Measurements from ENCODE around the gene WDR83.

The WDR83 gene

DNA sequence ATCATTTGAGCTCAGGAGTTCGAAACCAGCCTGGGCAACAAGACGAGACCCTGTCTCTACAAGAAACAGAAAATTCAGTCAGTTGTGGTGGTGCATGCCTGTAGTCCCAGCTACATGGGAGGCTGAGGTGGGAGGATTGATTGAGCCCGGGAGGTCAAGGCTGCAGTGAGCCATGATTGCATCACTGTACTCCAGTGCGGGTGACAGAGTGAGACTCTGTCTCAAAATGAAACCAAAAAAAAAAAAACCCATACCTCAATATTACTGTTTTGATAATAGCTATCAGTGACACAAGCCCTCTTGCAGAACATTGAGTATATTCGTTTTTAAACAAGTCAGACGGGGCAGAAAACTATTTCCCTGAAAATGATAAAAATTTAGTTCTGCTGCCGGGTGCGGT is 39.6 kb upstream of the WDR83 start:
- Histone ChIP-seq H4K12ac (ENCODE audit: low read depth, low read length) (no peak overlapping the region), H3K4ac (ENCODE audit: low read depth, low read length) (no peak overlapping the region), H3K27ac (ENCODE audit: low read depth, low read length) (no peak overlapping the region), H3K9ac (ENCODE audit: low read length) (no peak overlapping the region), H3K27me3 (ENCODE audit: insufficient read depth, low read length) (no peaks in the 10 kb centered on the region), H3K4me3 (ENCODE audit: low read depth, low read length) (peak overlapping the region; percentile 20), H2BK12ac (ENCODE audit: low read length) (no peak overlapping the region), H3K14ac (ENCODE audit: low read length) (no peak overlapping the region), H3K79me1 (ENCODE audit: low read length) (no peaks in the 10 kb centered on the region), H2AK5ac (ENCODE audit: low read length) (no peak overlapping the region), H3K9me3 (ENCODE audit: insufficient read depth, low read depth, low read length) (peaks cover 17% of the 10 kb centered on the region), H3K23ac (ENCODE audit: low read length) (no peak overlapping the region), H2BK5ac (ENCODE audit: low read depth, low read length, poor library complexity) (no peak overlapping the region), H3K4me2 (ENCODE audit: low read length) (no peak overlapping the region), H4K91ac (ENCODE audit: low read depth, low read length) (no peak overlapping the region), H2BK120ac (ENCODE audit: insufficient read depth, low read length, poor library complexity) (no peak overlapping the region), H3K4me1 (ENCODE audit: control insufficient read depth in 1 of 2, insufficient read depth in 2 of 2, low read length in 2 of 2) (no peaks in the 10 kb centered on the region), H3K18ac (ENCODE audit: low read length) (no peak overlapping the region), H3K36me3 (ENCODE audit: control insufficient read depth in 1 of 2, insufficient read depth in 2 of 2, low read length in 2 of 2) (peaks cover 46 to 66% of the 10 kb centered on the region in 2 experiments), H2AFZ (ENCODE audit: insufficient read depth, low read length, poor library complexity) (no peak overlapping the region), H3K79me2 (ENCODE audit: control insufficient read depth, insufficient read depth, low read length, poor library complexity) (no peaks in the 10 kb centered on the region), H4K8ac (ENCODE audit: low read depth, low read length) (no peak overlapping the region)
- WGBS (ENCODE audit: extremely low coverage, insufficient coverage, insufficient read length), result no CpG with 5 or more reads among the region's 8 CpGs
- peak; percentile 11 to 45 for DNase-seq

GRCh38 chr19:12628040-12629022 is 38.3 kb upstream of the WDR83 start:
- H4K8ac ChIP-seq (ENCODE audit: low read depth, low read length), result no peak overlapping the region

GRCh38 chr19:12629215-12629614 is 37.4 kb upstream of the WDR83 start:
- H4K12ac ChIP-seq (ENCODE audit: low read depth, low read length), result no peak overlapping the region
- no peak overlapping the region for H3K4me2 ChIP-seq (ENCODE audit: low read length)
- no peak overlapping the region for H3K4ac ChIP-seq (ENCODE audit: low read depth, low read length)
- H4K91ac ChIP-seq (ENCODE audit: low read depth, low read length), result no peak overlapping the region
- no peaks in the 10 kb centered on the region for H3K79me1 ChIP-seq (ENCODE audit: low read length)
- no peak overlapping the region for H2AK5ac ChIP-seq (ENCODE audit: low read length)
- no peak overlapping the region for H3K9ac ChIP-seq (ENCODE audit: low read length)
- peaks cover 17% of the 10 kb centered on the region for H3K9me3 ChIP-seq (ENCODE audit: insufficient read depth, low read depth, low read length)
- no peaks in the 10 kb centered on the region for H3K79me2 ChIP-seq (ENCODE audit: control insufficient read depth, insufficient read depth, low read length, poor library complexity)
- DNase-seq, result no peak
- no peak overlapping the region for H3K23ac ChIP-seq (ENCODE audit: low read length)
- H2AFZ ChIP-seq (ENCODE audit: insufficient read depth, low read length, poor library complexity), result no peak overlapping the region
- H2BK120ac ChIP-seq (ENCODE audit: insufficient read depth, low read length, poor library complexity), result no peak overlapping the region
- H3K27ac ChIP-seq (ENCODE audit: low read depth, low read length), result no peak overlapping the region
- H3K18ac ChIP-seq (ENCODE audit: low read length), result no peak overlapping the region
- no peak overlapping the region for H4K8ac ChIP-seq (ENCODE audit: low read depth, low read length)
- no peak overlapping the region for H2BK5ac ChIP-seq (ENCODE audit: low read depth, low read length, poor library complexity)
- no peak overlapping the region for H2BK12ac ChIP-seq (ENCODE audit: low read length)
- no CpG with 5 or more reads among the region's 7 CpGs for WGBS (ENCODE audit: extremely low coverage, insufficient coverage, insufficient read length)
- no peaks in the 10 kb centered on the region for H3K4me1 ChIP-seq (ENCODE audit: control insufficient read depth in 1 of 2, insufficient read depth in 2 of 2, low read length in 2 of 2)
- no peak overlapping the region for H3K14ac ChIP-seq (ENCODE audit: low read length)
- H3K27me3 ChIP-seq (ENCODE audit: insufficient read depth, low read length), result no peaks in the 10 kb centered on the region
- H3K4me3 ChIP-seq (ENCODE audit: low read depth, low read length), result no peak overlapping the region
- H3K36me3 ChIP-seq (ENCODE audit: control insufficient read depth in 1 of 2, insufficient read depth in 2 of 2, low read length in 2 of 2), result peaks cover 40 to 57% of the 10 kb centered on the region in 2 experiments

More at GRCh38 chr19:12628040-12629022, 38.3 kb upstream of the WDR83 start:
- H3K14ac ChIP-seq (ENCODE audit: low read length), result no peak overlapping the region
- H3K4me1 ChIP-seq (ENCODE audit: control insufficient read depth in 1 of 2, insufficient read depth in 2 of 2, low read length in 2 of 2), result no peaks in the 10 kb centered on the region
- H3K4me3 ChIP-seq (ENCODE audit: low read depth, low read length), result no peak overlapping the region
- H4K91ac ChIP-seq (ENCODE audit: low read depth, low read length), result no peak overlapping the region
- H3K18ac ChIP-seq (ENCODE audit: low read length), result no peak overlapping the region
- no peak overlapping the region for H2BK120ac ChIP-seq (ENCODE audit: insufficient read depth, low read length, poor library complexity)
- H3K9ac ChIP-seq (ENCODE audit: low read length), result no peak overlapping the region
- H3K9me3 ChIP-seq (ENCODE audit: insufficient read depth, low read depth, low read length), result peaks cover 17% of the 10 kb centered on the region
- DNase-seq, result no peak
- H2BK5ac ChIP-seq (ENCODE audit: low read depth, low read length, poor library complexity), result no peak overlapping the region
- no peaks in the 10 kb centered on the region for H3K79me1 ChIP-seq (ENCODE audit: low read length)
- H3K23ac ChIP-seq (ENCODE audit: low read length), result no peak overlapping the region
- no peak overlapping the region for H4K12ac ChIP-seq (ENCODE audit: low read depth, low read length)
- no peak overlapping the region for H2BK12ac ChIP-seq (ENCODE audit: low read length)
- H2AK5ac ChIP-seq (ENCODE audit: low read length), result no peak overlapping the region
- no CpG with 5 or more reads among the region's 17 CpGs for WGBS (ENCODE audit: extremely low coverage, insufficient coverage, insufficient read length)
- no peak overlapping the region for H3K27ac ChIP-seq (ENCODE audit: low read depth, low read length)
- H3K36me3 ChIP-seq (ENCODE audit: control insufficient read depth in 1 of 2, insufficient read depth in 2 of 2, low read length in 2 of 2), result peaks cover 45 to 64% of the 10 kb centered on the region in 2 experiments
- H3K4me2 ChIP-seq (ENCODE audit: low read length), result no peak overlapping the region
- H3K27me3 ChIP-seq (ENCODE audit: insufficient read depth, low read length), result no peaks in the 10 kb centered on the region
- no peaks in the 10 kb centered on the region for H3K79me2 ChIP-seq (ENCODE audit: control insufficient read depth, insufficient read depth, low read length, poor library complexity)
- H3K4ac ChIP-seq (ENCODE audit: low read depth, low read length), result no peak overlapping the region
- no peak overlapping the region for H2AFZ ChIP-seq (ENCODE audit: insufficient read depth, low read length, poor library complexity)

DNA sequence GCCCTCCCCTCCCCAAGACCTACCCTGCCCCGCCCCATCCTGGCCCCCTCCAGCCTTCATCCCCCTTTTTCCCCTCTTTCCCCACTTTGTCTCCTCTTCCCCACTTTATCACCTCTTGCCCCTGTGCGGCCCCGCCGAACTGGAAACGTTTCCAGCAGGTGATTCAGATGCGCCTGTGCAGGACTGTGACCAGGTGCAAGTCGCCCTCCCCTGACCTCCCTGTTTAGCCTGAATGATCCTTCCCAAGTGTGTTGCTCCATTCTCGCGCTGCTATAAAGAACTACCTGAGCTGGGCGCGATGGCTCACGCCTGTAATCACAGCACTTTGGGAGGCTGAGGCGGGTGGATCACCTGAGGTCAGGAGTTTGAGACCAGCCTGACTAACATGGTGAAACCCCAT is 30.0 kb upstream of the WDR83 start:
- WGBS (ENCODE audit: extremely low coverage, insufficient coverage, insufficient read length), result no CpG with 5 or more reads among the region's 13 CpGs
- no peak overlapping the region for H3K27ac ChIP-seq (ENCODE audit: low read depth, low read length)

More for the DNA sequence above, 30.0 kb upstream of the WDR83 start:
- no peak overlapping the region for H2AFZ ChIP-seq (ENCODE audit: insufficient read depth, low read length, poor library complexity)
- no peaks in the 10 kb centered on the region for H3K79me1 ChIP-seq (ENCODE audit: low read length)
- no peak overlapping the region for H2BK120ac ChIP-seq (ENCODE audit: insufficient read depth, low read length, poor library complexity)
- H3K27me3 ChIP-seq (ENCODE audit: insufficient read depth, low read length), result no peaks in the 10 kb centered on the region
- H3K9me3 ChIP-seq (ENCODE audit: insufficient read depth, low read depth, low read length), result peaks cover 3% of the 10 kb centered on the region
- no peak overlapping the region for H2AK5ac ChIP-seq (ENCODE audit: low read length)
- H3K9ac ChIP-seq (ENCODE audit: low read length), result no peak overlapping the region
- H3K18ac ChIP-seq (ENCODE audit: low read length), result no peak overlapping the region
- no peak overlapping the region for H3K4me2 ChIP-seq (ENCODE audit: low read length)
- peak; percentile 35 to 49 for DNase-seq
- no peak overlapping the region for H3K4ac ChIP-seq (ENCODE audit: low read depth, low read length)
- peaks cover 2 to 5% of the 10 kb centered on the region in 2 experiments for H3K4me1 ChIP-seq (ENCODE audit: control insufficient read depth in 1 of 2, insufficient read depth in 2 of 2, low read length in 2 of 2)
- H4K8ac ChIP-seq (ENCODE audit: low read depth, low read length), result no peak overlapping the region
- H3K14ac ChIP-seq (ENCODE audit: low read length), result no peak overlapping the region
- no peak overlapping the region for H3K4me3 ChIP-seq (ENCODE audit: low read depth, low read length)
- no peak overlapping the region for H2BK5ac ChIP-seq (ENCODE audit: low read depth, low read length, poor library complexity)
- no peaks in the 10 kb centered on the region for H3K36me3 ChIP-seq (ENCODE audit: control insufficient read depth in 1 of 2, insufficient read depth in 2 of 2, low read length in 2 of 2)
- H4K12ac ChIP-seq (ENCODE audit: low read depth, low read length), result no peak overlapping the region
- H3K79me2 ChIP-seq (ENCODE audit: control insufficient read depth, insufficient read depth, low read length, poor library complexity), result no peaks in the 10 kb centered on the region
- no peak overlapping the region for H3K23ac ChIP-seq (ENCODE audit: low read length)
- H2BK12ac ChIP-seq (ENCODE audit: low read length), result no peak overlapping the region
- H4K91ac ChIP-seq (ENCODE audit: low read depth, low read length), result no peak overlapping the region

All from trophoblast cell (in vitro differentiated cells and primary cell).